ENCODE results near the gene ACTL6A. TPM values are rescaled to one million over a fixed set of nuclear protein-coding genes. Genes with fewer than 3 reads are reported as not detected.

ACTL6A gene
- total RNA-seq, 1 experiment from 2014 or later: 74.5 TPM

- Histone ChIP-seq H3K4me1 (ENCODE audit: insufficient read depth, low read length) (peaks cover 8% of the 10 kb centered on the region; the same call in 1 of the 2 replicates), H3K14ac (ENCODE audit: insufficient read depth, low read length) (no peak overlapping the region), H4K8ac (replicated peaks; ENCODE audit: insufficient read length, low read depth, low read length) (no peak overlapping the region), H3K27me3 (ENCODE audit: insufficient read depth, low read length) (no peaks in the 10 kb centered on the region), H4K5ac (ENCODE audit: insufficient read length, low read depth, low read length) (no peak overlapping the region), H2BK120ac (ENCODE audit: low read depth, low read length, poor library complexity, severe bottlenecking) (no peak overlapping the region), H4K20me1 (ENCODE audit: control insufficient read depth, insufficient read depth, insufficient read length) (no peaks in the 10 kb centered on the region), H3K23me2 (ENCODE audit: insufficient read length, low read depth, low read length, poor library complexity, severe bottlenecking) (no peaks in the 10 kb centered on the region), H3K23ac (ENCODE audit: insufficient read length, low read depth, low read length) (no peak overlapping the region), H3K79me2 (ENCODE audit: insufficient read depth, low read length) (no peaks in the 10 kb centered on the region), H2BK5ac (ENCODE audit: insufficient read length, low read length) (no peak overlapping the region), H3K9ac (ENCODE audit: extremely low read depth, insufficient read length, low read length) (no peak overlapping the region), H3K79me1 (ENCODE audit: insufficient read depth, low read depth, low read length, poor library complexity, severe bottlenecking) (no peaks in the 10 kb centered on the region), H3K4me2 (ENCODE audit: insufficient read depth, insufficient read length, low read length) (no peak overlapping the region), H2BK12ac (ENCODE audit: insufficient read length, low read depth, low read length) (no peak overlapping the region), H3T11ph (ENCODE audit: low read length) (no peak overlapping the region), H3K27ac (ENCODE audit: insufficient read length, low read depth, low read length) (no peak overlapping the region), H2AFZ (ENCODE audit: low read length) (no peak overlapping the region), H4K91ac (ENCODE audit: insufficient read length, low read depth, low read length) (no peak overlapping the region), H2AK5ac (ENCODE audit: insufficient read length, low read length) (no peak overlapping the region), H2BK15ac (ENCODE audit: low read depth, low read length) (no peak overlapping the region), H3K9me3 (ENCODE audit: control insufficient read depth, low read depth, low read length) (no peaks in the 10 kb centered on the region), H3K4ac (ENCODE audit: low read depth, low read length) (no peak overlapping the region), H3K18ac (ENCODE audit: insufficient read length, low read depth, low read length) (no peak overlapping the region), H3K56ac (ENCODE audit: insufficient read length, low read depth, low read length) (no peak overlapping the region), H2BK20ac (ENCODE audit: low read depth, low read length, poor library complexity, severe bottlenecking) (no peak overlapping the region)
- H3K4me1 Mint-ChIP-seq: peaks cover 34 to 41% of the 10 kb centered on the region in 2 experiments
- DNase-seq: no peak
- H3K9me3 Mint-ChIP-seq: peaks cover 3 to 6% of the 10 kb centered on the region in 2 experiments
- H3K27me3 Mint-ChIP-seq (ENCODE audit: low read depth): peaks cover 2% of the 10 kb centered on the region
- H3K36me3 Mint-ChIP-seq (ENCODE audit: insufficient read depth in 1 of 3, low read depth in 3 of 3): peaks cover 0 to 9% (median 8%) of the 10 kb centered on the region in 3 experiments; a peak in 5 of 7 replicates
- TF ChIP-seq, protein P1, sequence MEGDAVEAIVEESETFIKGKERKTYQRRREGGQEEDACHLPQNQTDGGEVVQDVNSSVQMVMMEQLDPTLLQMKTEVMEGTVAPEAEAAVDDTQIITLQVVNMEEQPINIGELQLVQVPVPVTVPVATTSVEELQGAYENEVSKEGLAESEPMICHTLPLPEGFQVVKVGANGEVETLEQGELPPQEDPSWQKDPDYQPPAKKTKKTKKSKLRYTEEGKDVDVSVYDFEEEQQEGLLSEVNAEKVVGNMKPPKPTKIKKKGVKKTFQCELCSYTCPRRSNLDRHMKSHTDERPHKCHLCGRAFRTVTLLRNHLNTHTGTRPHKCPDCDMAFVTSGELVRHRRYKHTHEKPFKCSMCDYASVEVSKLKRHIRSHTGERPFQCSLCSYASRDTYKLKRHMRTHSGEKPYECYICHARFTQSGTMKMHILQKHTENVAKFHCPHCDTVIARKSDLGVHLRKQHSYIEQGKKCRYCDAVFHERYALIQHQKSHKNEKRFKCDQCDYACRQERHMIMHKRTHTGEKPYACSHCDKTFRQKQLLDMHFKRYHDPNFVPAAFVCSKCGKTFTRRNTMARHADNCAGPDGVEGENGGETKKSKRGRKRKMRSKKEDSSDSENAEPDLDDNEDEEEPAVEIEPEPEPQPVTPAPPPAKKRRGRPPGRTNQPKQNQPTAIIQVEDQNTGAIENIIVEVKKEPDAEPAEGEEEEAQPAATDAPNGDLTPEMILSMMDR (conservative IDR thresholded peaks at IDR 0.05): no peak
- WGBS (ENCODE audit: extremely low coverage, insufficient read length, low lambda C conversion rate): no CpG with 5 or more reads among the region's 1 CpG
- H3K27ac Mint-ChIP-seq: peak overlapping the region; percentile 45 to 89 (median 71); a peak in 4 of 7 replicates
- no peak overlapping the region for H3K4me3 Mint-ChIP-seq
Observed at GRCh38 chr3:179526482-179526881, 36.2 kb upstream of the ACTL6A start.
